ENCODE results near the gene MAN1B1.

MAN1B1 gene

GRCh38 chr9:137068539-137069507 lies 18.0 kb upstream of the MAN1B1 start:
- no peak for DNase-seq (ENCODE audit: low read depth in 2 of 2)

GRCh38 chr9:137069508-137070091 lies 17.2 kb upstream of the MAN1B1 start:
- no peak for DNase-seq (ENCODE audit: low read depth in 2 of 2)

- DNase-seq (ENCODE audit: low read depth in 2 of 2) = peak; percentile 69 to 73
Observed at GRCh38 chr9:137070201-137070905, 16.4 kb upstream of the MAN1B1 start, which contains the start of gene SAPCD2. Gene SAPCD2 (minus strand): TSS chr9:137070557. CDS start chr9:137070460, 97 bp downstream.

- no peak for DNase-seq (ENCODE audit: low read depth in 2 of 2)
Observed at GRCh38 chr9:137070906-137071275, 15.9 kb upstream of the MAN1B1 start.

GRCh38 chr9:137071282-137071681 lies 15.5 kb upstream of the MAN1B1 start:
- DNase-seq (ENCODE audit: low read depth in 2 of 2) = no peak

GRCh38 chr9:137073992-137074399 lies 12.8 kb upstream of the MAN1B1 start:
- DNase-seq (ENCODE audit: low read depth in 2 of 2) = no peak

- DNase-seq (ENCODE audit: low read depth in 2 of 2) = no peak
Observed at GRCh38 chr9:137074657-137075274, 12.0 kb upstream of the MAN1B1 start.

GRCh38 chr9:137075275-137075775 lies 11.5 kb upstream of the MAN1B1 start:
- no peak for DNase-seq (ENCODE audit: low read depth in 2 of 2)

GRCh38 chr9:137076636-137077009 lies 10.2 kb upstream of the MAN1B1 start:
- no peak for DNase-seq (ENCODE audit: low read depth in 2 of 2)

GRCh38 chr9:137077010-137077747 lies 9.6 kb upstream of the MAN1B1 start, which contains the start of gene UAP1L1:
Gene UAP1L1 (plus strand): TSS chr9:137077517. CDS start chr9:137077533, 16 bp downstream.
- DNase-seq (ENCODE audit: low read depth in 2 of 2) = peak in 1 of 2 donors; percentile 40

- no peak for DNase-seq (ENCODE audit: low read depth in 2 of 2)
Observed at GRCh38 chr9:137077758-137078693, 8.8 kb upstream of the MAN1B1 start.

GRCh38 chr9:137078701-137079400 lies 7.9 kb upstream of the MAN1B1 start:
- no peak for DNase-seq (ENCODE audit: low read depth in 2 of 2)

- DNase-seq (ENCODE audit: low read depth in 2 of 2) = no peak
Observed at GRCh38 chr9:137079401-137079787, 7.4 kb upstream of the MAN1B1 start.

- DNase-seq (ENCODE audit: low read depth in 2 of 2) = no peak
Observed at GRCh38 chr9:137080260-137081122, 6.3 kb upstream of the MAN1B1 start.

- no peak for DNase-seq (ENCODE audit: low read depth in 2 of 2)
Observed at GRCh38 chr9:137082222-137082924, 4.4 kb upstream of the MAN1B1 start.

- no peak for DNase-seq (ENCODE audit: low read depth in 2 of 2)
Observed at GRCh38 chr9:137082925-137083290, 3.9 kb upstream of the MAN1B1 start.

GRCh38 chr9:137083394-137084004 lies 3.3 kb upstream of the MAN1B1 start:
- no peak for DNase-seq (ENCODE audit: low read depth in 2 of 2)
